ENCODE results near the gene RND2. TPM values are rescaled to one million over a fixed set of nuclear protein-coding genes. Genes with fewer than 3 reads are reported as not detected.
A peak's percentile ranks its signal among the peaks of the same experiment; 100 is the strongest.

Gene RND2
- total RNA-seq, 1 donor from 2014 or later = 0.85 TPM

- Histone ChIP-seq H3K27me3 (ENCODE audit: low read depth) (no peaks in the 10 kb centered on the region), H3K9me3 (replicated peaks) (no peaks in the 10 kb centered on the region), H3K4me1 (peaks cover 38% of the 10 kb centered on the region), H3K4me3 (peak overlapping the region; percentile 83), H3K36me3 (peaks cover 9% of the 10 kb centered on the region), H3K27ac (replicated peaks) (peak overlapping the region; percentile 89)
- TF ChIP-seq CTCF (IDR thresholded peaks at IDR 0.05; ENCODE audit: borderline replicate concordance) = peak; percentile 13
- peak; percentile 24 for DNase-seq
- intact Hi-C loops (cut with micrococcal nuclease) = no loop called here
Measured at GRCh38 chr17:42980766-42981397, 44.1 kb upstream of the RND2 start.

GRCh38 chr17:42982266-42982665, 42.8 kb upstream of the RND2 start:
- peaks cover 18% of the 10 kb centered on the region for H3K36me3 ChIP-seq
- H3K27ac ChIP-seq (replicated peaks) = no peak overlapping the region
- no peak for TF ChIP-seq CTCF (IDR thresholded peaks at IDR 0.05; ENCODE audit: borderline replicate concordance)
- H3K4me3 ChIP-seq = no peak overlapping the region
- H3K9me3 ChIP-seq (replicated peaks) = no peaks in the 10 kb centered on the region
- intact Hi-C loops (cut with micrococcal nuclease) = no loop called here
- H3K4me1 ChIP-seq = peaks cover 38% of the 10 kb centered on the region
- DNase-seq = no peak
- no peaks in the 10 kb centered on the region for H3K27me3 ChIP-seq (ENCODE audit: low read depth)

- Histone ChIP-seq H3K4me3 (no peak overlapping the region), H3K9me3 (replicated peaks) (no peaks in the 10 kb centered on the region), H3K4me1 (peaks cover 24% of the 10 kb centered on the region), H3K27ac (replicated peaks) (no peak overlapping the region), H3K27me3 (ENCODE audit: low read depth) (no peaks in the 10 kb centered on the region), H3K36me3 (peaks cover 47% of the 10 kb centered on the region)
- no peak for DNase-seq
- TF ChIP-seq CTCF (IDR thresholded peaks at IDR 0.05; ENCODE audit: borderline replicate concordance) = no peak
- intact Hi-C loops (cut with micrococcal nuclease) = no loop called here
Measured at GRCh38 chr17:42985225-42985624, 39.8 kb upstream of the RND2 start.

- peaks cover 80% of the 10 kb centered on the region for H3K36me3 ChIP-seq
- intact Hi-C loops (cut with micrococcal nuclease) = no loop called here
- DNase-seq = no peak
- H3K9me3 ChIP-seq (replicated peaks) = no peaks in the 10 kb centered on the region
- no peaks in the 10 kb centered on the region for H3K27me3 ChIP-seq (ENCODE audit: low read depth)
- no peaks in the 10 kb centered on the region for H3K4me1 ChIP-seq
- no peak overlapping the region for H3K27ac ChIP-seq (replicated peaks)
- no peak for TF ChIP-seq CTCF (IDR thresholded peaks at IDR 0.05; ENCODE audit: borderline replicate concordance)
- no peak overlapping the region for H3K4me3 ChIP-seq
Measured at GRCh38 chr17:42989141-42989540, 35.9 kb upstream of the RND2 start.

- Histone ChIP-seq H3K9me3 (replicated peaks) (no peaks in the 10 kb centered on the region), H3K4me1 (no peaks in the 10 kb centered on the region), H3K27ac (replicated peaks) (no peak overlapping the region), H3K27me3 (ENCODE audit: low read depth) (no peaks in the 10 kb centered on the region), H3K4me3 (no peak overlapping the region), H3K36me3 (peaks cover 78% of the 10 kb centered on the region)
- DNase-seq = no peak
- TF ChIP-seq CTCF (IDR thresholded peaks at IDR 0.05; ENCODE audit: borderline replicate concordance) = no peak
- intact Hi-C loops (cut with micrococcal nuclease) = no loop called here
Measured at GRCh38 chr17:42989726-42990652, 35.0 kb upstream of the RND2 start.
